ENCODE measurements around the gene GLP1R.
A peak's percentile ranks its signal among the peaks of the same experiment; 100 is the strongest.

The GLP1R gene

GRCh38 chr6:39086294-39086693 lies 37.7 kb downstream of the GLP1R start:
- no peak for DNase-seq (ENCODE audit: low read depth in 2 of 2)

- DNase-seq (ENCODE audit: low read depth in 2 of 2): no peak
These were observed 38.1 kb downstream of the GLP1R start for GRCh38 chr6:39086711-39087110.

GRCh38 chr6:39087197-39087596 lies 38.6 kb downstream of the GLP1R start:
- no peak for DNase-seq (ENCODE audit: low read depth in 2 of 2)

- no peak for DNase-seq (ENCODE audit: low read depth in 2 of 2)
These were observed 39.8 kb downstream of the GLP1R start for GRCh38 chr6:39088331-39088730.

GRCh38 chr6:39090036-39090435 lies 41.5 kb downstream of the GLP1R start:
- DNase-seq (ENCODE audit: low read depth in 2 of 2): no peak

- DNase-seq (ENCODE audit: low read depth in 2 of 2): no peak
These were observed 42.6 kb downstream of the GLP1R start for GRCh38 chr6:39091220-39091619.

GRCh38 chr6:39092124-39092523 lies 43.5 kb downstream of the GLP1R start:
- no peak for DNase-seq (ENCODE audit: low read depth in 2 of 2)

- no peak for DNase-seq (ENCODE audit: low read depth in 2 of 2)
These were observed 44.6 kb downstream of the GLP1R start for GRCh38 chr6:39093149-39093708.

- DNase-seq (ENCODE audit: low read depth in 2 of 2): no peak
These were observed 47.0 kb downstream of the GLP1R start for GRCh38 chr6:39095578-39095977.

- no peak for DNase-seq (ENCODE audit: low read depth in 2 of 2)
These were observed 51.8 kb downstream of the GLP1R start for GRCh38 chr6:39100358-39100757.

- DNase-seq (ENCODE audit: low read depth in 2 of 2): no peak
These were observed 53.7 kb downstream of the GLP1R start for GRCh38 chr6:39102071-39102820.

- DNase-seq (ENCODE audit: low read depth in 2 of 2): no peak
These were observed 54.2 kb downstream of the GLP1R start for GRCh38 chr6:39102821-39103136.

- DNase-seq (ENCODE audit: low read depth in 2 of 2): no peak
These were observed 55.9 kb downstream of the GLP1R start for GRCh38 chr6:39104528-39104927.

- no peak for DNase-seq (ENCODE audit: low read depth in 2 of 2)
These were observed 58.5 kb downstream of the GLP1R start for GRCh38 chr6:39107034-39107433.

- DNase-seq (ENCODE audit: low read depth in 2 of 2): no peak
These were observed 59.1 kb downstream of the GLP1R start for GRCh38 chr6:39107641-39108040.

GRCh38 chr6:39108041-39108839 lies 59.7 kb downstream of the GLP1R start:
- DNase-seq (ENCODE audit: low read depth in 2 of 2): no peak

- DNase-seq (ENCODE audit: low read depth in 2 of 2): no peak
These were observed 62.7 kb downstream of the GLP1R start for GRCh38 chr6:39111280-39111679.

- DNase-seq (ENCODE audit: low read depth in 2 of 2): no peak
These were observed 65.2 kb downstream of the GLP1R start for GRCh38 chr6:39113788-39114187.

- DNase-seq (ENCODE audit: low read depth in 2 of 2): no peak
These were observed 65.8 kb downstream of the GLP1R start for GRCh38 chr6:39114388-39114703.

GRCh38 chr6:39114704-39115599 lies 66.4 kb downstream of the GLP1R start, which contains the start of gene SAYSD1:
Gene SAYSD1 (minus strand): TSS chr6:39115186. CDS start chr6:39115089, 97 bp downstream.
- DNase-seq (ENCODE audit: low read depth in 2 of 2): peak; percentile 87 to 88

- no peak for DNase-seq (ENCODE audit: low read depth in 2 of 2)
These were observed 70.3 kb downstream of the GLP1R start for GRCh38 chr6:39118921-39119320.

GRCh38 chr6:39124114-39124513 lies 75.5 kb downstream of the GLP1R start:
- no peak for DNase-seq (ENCODE audit: low read depth in 2 of 2)
